HepG2 (cell line): ENCODE measurements around the gene POU5F1. TPM values are rescaled to one million over a fixed set of nuclear protein-coding genes. Genes with fewer than 3 reads are reported as not detected.

Experiments used
- BRF2 ChIP-seq: sonication (generic); formaldehyde crosslinking; IDR thresholded peaks from 2 replicates; pipeline ENCODE4 v1.8.1; 2022; ENCODE audit warnings: mild to moderate bottlenecking, missing genetic modification reagents
- CEBPG ChIP-seq: IDR thresholded peaks from 2 replicates; pipeline ENCODE4 v1.6.1; 2016
- E2F1 ChIP-seq: sonication (generic); formaldehyde crosslinking; IDR thresholded peaks from 2 replicates; pipeline ENCODE4 v1.5.0; 2020; ENCODE audit warnings: missing genetic modification reagents
- KAT8 ChIP-seq: IDR thresholded peaks from 2 replicates; pipeline ENCODE4 v1.6.1; 2016; ENCODE audit warnings: missing genetic modification reagents, missing compliant biosample characterization
- KLF6 ChIP-seq: IDR thresholded peaks from 2 replicates; pipeline ENCODE4 v1.8.0; 2016; ENCODE audit warnings: missing biosample characterization, missing genetic modification reagents
- MTA1 ChIP-seq: sonication (generic); formaldehyde crosslinking; IDR thresholded peaks from 2 replicates; pipeline ENCODE4 v1.4.0; 2020; ENCODE audit warnings: missing genetic modification reagents, mild to moderate bottlenecking, borderline replicate concordance
- NCOA2 ChIP-seq: sonication (generic); formaldehyde crosslinking; IDR thresholded peaks from 2 replicates; pipeline ENCODE4 v1.8.0; 2022; ENCODE audit warnings: inconsistent platforms
- NRL ChIP-seq: sonication (generic); formaldehyde crosslinking; IDR thresholded peaks from 2 replicates; pipeline ENCODE4 v1.5.0; 2020; ENCODE audit warnings: missing genetic modification reagents, mild to moderate bottlenecking, moderate library complexity, borderline replicate concordance
- POLR2AphosphoS5 ChIP-seq: IDR thresholded peaks from 2 replicates; pipeline ENCODE4 v1.6.1; 2012; ENCODE audit warnings: low read depth, low read length
- POLR2G ChIP-seq: fragments of 200-400 bp; formaldehyde crosslinking; IDR thresholded peaks from 2 replicates; pipeline ENCODE4 v1.6.1; 2018; ENCODE audit warnings: mild to moderate bottlenecking, low read depth, low read length, moderate library complexity
- TARDBP ChIP-seq: sonication (generic); formaldehyde crosslinking; IDR thresholded peaks from 2 replicates; pipeline ENCODE4 v1.8.0; 2022; ENCODE audit warnings: mild to moderate bottlenecking, missing genetic modification reagents
- USF2 ChIP-seq, 2 experiments: sonication (generic) in 1 of 2; formaldehyde crosslinking in 1 of 2; IDR thresholded peaks; 2 replicates each; pipeline versions ENCODE4 v1.5.1 to v1.6.1; 2011 to 2020; ENCODE audit warnings: borderline replicate concordance in 1 of 2, low read depth in 1 of 2, low read length in 1 of 2, mild to moderate bottlenecking in 1 of 2, missing genetic modification reagents in 1 of 2, moderate library complexity in 1 of 2
- ZFX ChIP-seq: sonication (generic); formaldehyde crosslinking; IDR thresholded peaks from 2 replicates; pipeline ENCODE4 v1.4.0; 2020; ENCODE audit warnings: mild to moderate bottlenecking, low read depth, missing genetic modification reagents, moderate library complexity
- ZNF142 ChIP-seq: sonication (generic); formaldehyde crosslinking; IDR thresholded peaks from 2 replicates; pipeline ENCODE4 v1.4.0; 2020; ENCODE audit warnings: missing genetic modification reagents
- ZNF205 ChIP-seq: IDR thresholded peaks from 2 replicates; pipeline ENCODE4 v1.6.1; 2018; ENCODE audit warnings: missing biosample characterization, missing genetic modification reagents
- ZNF263 ChIP-seq: sonication (generic); formaldehyde crosslinking; IDR thresholded peaks from 2 replicates; pipeline ENCODE4 v1.4.0; 2020; ENCODE audit warnings: missing genetic modification reagents
- ZNF333 ChIP-seq: sonication (generic); formaldehyde crosslinking; IDR thresholded peaks from 2 replicates; pipeline ENCODE4 v1.4.0; 2020; ENCODE audit warnings: mild to moderate bottlenecking, missing genetic modification reagents, borderline replicate concordance
- ZNF337 ChIP-seq: sonication (generic); formaldehyde crosslinking; IDR thresholded peaks from 2 replicates; pipeline ENCODE4 v1.5.1; 2020; ENCODE audit warnings: missing genetic modification reagents, low read depth, mild to moderate bottlenecking, borderline replicate concordance
- ZNF761 ChIP-seq: sonication (generic); formaldehyde crosslinking; conservative IDR thresholded peaks from 2 replicates; pipeline ENCODE4 v1.4.0; 2020; ENCODE audit warnings: mild to moderate bottlenecking, missing genetic modification reagents
- polyA plus RNA-seq, 8 experiments: library from polyadenylated mRNA; depleted of rRNA in 3 of 8; stranded (reverse) in 7 of 8; unstranded in 1 of 8; fragments of >200 nt; fragmentation: Illumina TruSeq in 4 of 8; extraction: Trizol in 4 of 8; gene quantifications; 2 replicates each; pipeline versions ENCODE4 v1.2.1 to v1.2.3, GENCODE V29; 2011 to 2016; ENCODE audit warnings: low read depth in 4 of 8, missing spikeins in 1 of 8, mixed read lengths in 1 of 8; ENCODE audit not compliant: insufficient read depth in 1 of 8
- total RNA-seq, 5 experiments: library from RNA; depleted of rRNA; stranded (reverse); fragments of >200 nt; fragmentation: Illumina TruSeq; extraction: Trizol; gene quantifications; 2 replicates each; pipeline ENCODE4 v1.2.3, GENCODE V29; 2016; ENCODE audit warnings: low read depth in 1 of 5

The POU5F1 gene
- total and polyA plus RNA-seq, 2 of the 13 experiments (the other 11 are each of a cell fraction or from before 2014, with no cell fraction given): 2.5 to 7.2 TPM

- TF ChIP-seq USF2 (IDR thresholded peaks at IDR 0.05; ENCODE audit: low read depth, low read length) (no peak), USF2 (CRISPR knock-in tag; IDR thresholded peaks at IDR 0.05; ENCODE audit: borderline replicate concordance) (no peak), CEBPG (CRISPR knock-in tag) (peak; percentile 15; the same call in 1 of the 2 replicates), ZNF142 (peak; percentile 59; the same call in 1 of the 2 replicates), MTA1 (CRISPR knock-in tag) (peak; percentile 97), TARDBP (CRISPR knock-in tag) (peak; percentile 63), ZNF761 (CRISPR knock-in tag) (peak; percentile 42; the same call in 1 of the 2 replicates), E2F1 (0 out of 2 replicates have a peak, but pooled peaks have one; percentile 50), POLR2AphosphoS5 (peak; percentile 63), ZNF205 (CRISPR knock-in tag) (peak; percentile 75; the same call in 1 of the 2 replicates), POLR2G (peak; percentile 86), ZNF333 (CRISPR knock-in tag) (no peak; the same call in 1 of the 2 replicates), ZNF263 (CRISPR knock-in tag) (peak; percentile 30; the same call in 1 of the 2 replicates), ZFX (CRISPR knock-in tag) (peak; percentile 97), NRL (CRISPR knock-in tag) (peak; percentile 87), KLF6 (peak; percentile 66; the same call in 1 of the 2 replicates), BRF2 (peak; percentile 88; the same call in 1 of the 2 replicates), NCOA2 (CRISPR knock-in tag) (0 out of 2 replicates have a peak, but pooled peaks have one; percentile 11), ZNF337 (0 out of 2 replicates have a peak, but pooled peaks have one; percentile 19), KAT8 (CRISPR knock-in tag) (peak; percentile 81)
Measured at GRCh38 chr6:31186052-31186734, 15.7 kb upstream of the POU5F1 start (continued).
